ENCODE data around the gene DNAH2. TPM values are rescaled to one million over a fixed set of nuclear protein-coding genes. Genes with fewer than 3 reads are reported as not detected.

DNAH2 gene
- total and polyA plus RNA-seq, 2 of the 8 experiments (the other 6 are each of a cell fraction or from before 2014, with no cell fraction given), result 0.13 to 0.18 TPM

GRCh38 chr17:7867881-7868329 lies 150.4 kb downstream of the DNAH2 start (continued):
- no peak for TF ChIP-seq FOSL1 (IDR thresholded peaks at IDR 0.05; ENCODE audit: insufficient read depth, low read depth, low read length)
